Loucy (cell line): ENCODE results near the gene TET1.
A peak's percentile ranks its signal among the peaks of the same experiment; 100 is the strongest.

Experiments
- H2AFZ ChIP-seq: fragments of 200-600 bp; sonication (generic); 2 replicates; pipeline ENCODE4 v1.6.0; 2016; ENCODE audit warnings: antibody characterized with exemption, mild to moderate bottlenecking, low read length, moderate library complexity
- H3F3A ChIP-seq: fragments of 200-600 bp; 2 replicates; pipeline ENCODE4 v1.6.0; 2016; ENCODE audit warnings: antibody characterized with exemption, low read depth, mild to moderate bottlenecking
- H3K27me3 ChIP-seq: fragments of 200-600 bp; sonication (generic); 2 replicates; pipeline ENCODE4 v1.6.1; 2014; ENCODE audit warnings: low read length, mild to moderate bottlenecking; ENCODE audit not compliant: insufficient read depth, poor library complexity, severe bottlenecking
- H3K36me3 ChIP-seq: fragments of 200-600 bp; sonication (generic); 2 replicates; pipeline ENCODE4 v1.6.1; 2016; ENCODE audit warnings: low read length; ENCODE audit not compliant: insufficient read depth
- H3K4me1 ChIP-seq: fragments of 200-600 bp; sonication (generic); 2 replicates; pipeline ENCODE4 v1.5.1; 2014; ENCODE audit warnings: low read length, mild to moderate bottlenecking; ENCODE audit not compliant: insufficient read depth, poor library complexity, severe bottlenecking
- H3K4me2 ChIP-seq: fragments of 200-600 bp; sonication (generic); 2 replicates; pipeline ENCODE4 v1.6.0; 2014; ENCODE audit warnings: antibody characterized with exemption, low read length, low read depth, mild to moderate bottlenecking; ENCODE audit not compliant: poor library complexity, severe bottlenecking
- H3K4me3 ChIP-seq: fragments of 200-600 bp; sonication (generic); 2 replicates; pipeline ENCODE4 v1.5.1; 2014; ENCODE audit warnings: low read length, mild to moderate bottlenecking, mixed read lengths; ENCODE audit not compliant: poor library complexity, severe bottlenecking
- H3K79me2 ChIP-seq: fragments of 200-600 bp; sonication (generic); 2 replicates; pipeline ENCODE4 v1.6.1; 2014; ENCODE audit warnings: low read length; ENCODE audit not compliant: insufficient read depth
- H3K9ac ChIP-seq: fragments of 200-600 bp; sonication (generic); 2 replicates; pipeline ENCODE4 v1.6.0; 2014; ENCODE audit warnings: mild to moderate bottlenecking, low read depth, low read length, moderate library complexity; ENCODE audit not compliant: poor library complexity, severe bottlenecking
- H3K9me2 ChIP-seq: fragments of 200-600 bp; sonication (generic); replicated peaks from 2 replicates; pipeline ENCODE4 v1.6.1; 2016; ENCODE audit warnings: low read depth, low read length, mixed read lengths
- H3K9me3 ChIP-seq: fragments of 200-600 bp; sonication (generic); 2 replicates; pipeline ENCODE4 v1.6.1; 2014; ENCODE audit warnings: mild to moderate bottlenecking, antibody characterized with exemption, low read length, low read depth; ENCODE audit not compliant: insufficient read depth
- H4K20me1 ChIP-seq: fragments of 200-600 bp; sonication (generic); 2 replicates; pipeline ENCODE4 v1.6.0; 2014; ENCODE audit warnings: antibody characterized with exemption, low read length, mild to moderate bottlenecking; ENCODE audit not compliant: insufficient read depth, poor library complexity, severe bottlenecking
- CTCF ChIP-seq: fragments of 200-600 bp; sonication (generic); conservative IDR thresholded peaks from 2 replicates; pipeline ENCODE4 v1.5.1; 2014; ENCODE audit warnings: mild to moderate bottlenecking, antibody characterized with exemption, low read length
- EZH2phosphoT487 ChIP-seq: fragments of 200-600 bp; IDR thresholded peaks from 2 replicates; pipeline ENCODE4 v1.6.1; 2018; ENCODE audit warnings: antibody characterized with exemption, mild to moderate bottlenecking, moderate library complexity, borderline replicate concordance

The TET1 gene

GRCh38 chr10:68560943-68561864 lies 1.1 kb downstream of the TET1 start:
- Histone ChIP-seq H3F3A (peaks cover 4% of the 10 kb centered on the region; the same call in 1 of the 2 replicates), H3K36me3 (no peaks in the 10 kb centered on the region), H3K27me3 (peaks cover 28% of the 10 kb centered on the region), H3K79me2 (peaks cover 6% of the 10 kb centered on the region; the same call in 1 of the 2 replicates), H2AFZ (peak overlapping the region; percentile 95), H3K4me1 (peaks cover 29% of the 10 kb centered on the region), H4K20me1 (peaks cover 8% of the 10 kb centered on the region), H3K4me3 (peak overlapping the region; percentile 87), H3K9me2 (no peaks in the 10 kb centered on the region), H3K9me3 (no peaks in the 10 kb centered on the region), H3K9ac (peak overlapping the region; percentile 77), H3K4me2 (peak overlapping the region; percentile 81)
- TF ChIP-seq EZH2phosphoT487 (no peak), CTCF (no peak)

GRCh38 chr10:68561865-68562649 lies 1.9 kb downstream of the TET1 start:
- Histone ChIP-seq H3K4me2 (peak overlapping the region; percentile 81), H2AFZ (no peak overlapping the region), H3K9ac (no peak overlapping the region), H3K4me3 (peak overlapping the region; percentile 57), H4K20me1 (peaks cover 8% of the 10 kb centered on the region), H3F3A (peaks cover 4% of the 10 kb centered on the region; the same call in 1 of the 2 replicates), H3K27me3 (peaks cover 28% of the 10 kb centered on the region), H3K79me2 (peaks cover 6% of the 10 kb centered on the region; the same call in 1 of the 2 replicates), H3K4me1 (peaks cover 33% of the 10 kb centered on the region), H3K36me3 (no peaks in the 10 kb centered on the region), H3K9me2 (no peaks in the 10 kb centered on the region), H3K9me3 (no peaks in the 10 kb centered on the region)
- no peak for TF ChIP-seq CTCF
- TF ChIP-seq EZH2phosphoT487, result no peak

- H3K4me1 ChIP-seq, result peaks cover 36% of the 10 kb centered on the region
- H3F3A ChIP-seq, result peaks cover 4% of the 10 kb centered on the region; the same call in 1 of the 2 replicates
- no peak for TF ChIP-seq CTCF
- TF ChIP-seq EZH2phosphoT487, result no peak
- H3K4me3 ChIP-seq, result peak overlapping the region; percentile 57
- no peak overlapping the region; the same call in 1 of the 2 replicates for H2AFZ ChIP-seq
- H3K9ac ChIP-seq, result no peak overlapping the region
- no peaks in the 10 kb centered on the region for H3K9me3 ChIP-seq
- peaks cover 28% of the 10 kb centered on the region for H3K27me3 ChIP-seq
- H3K9me2 ChIP-seq, result no peaks in the 10 kb centered on the region
- no peaks in the 10 kb centered on the region for H3K36me3 ChIP-seq
- peaks cover 6% of the 10 kb centered on the region; the same call in 1 of the 2 replicates for H3K79me2 ChIP-seq
- peak overlapping the region; percentile 81 for H3K4me2 ChIP-seq
- peaks cover 8% of the 10 kb centered on the region for H4K20me1 ChIP-seq
Measured at GRCh38 chr10:68562661-68563570, 2.8 kb downstream of the TET1 start.
